Uterus (tissue), 4 donors: ENCODE data around the gene WNT6. TPM values are rescaled to one million over a fixed set of nuclear protein-coding genes. Genes with fewer than 3 reads are reported as not detected.

Source experiments
- DNase-seq, 2 donors: peaks; one replicate each; pipeline ENCODE4 v3.0.0-alpha.2; 2019 to 2020
- H3K27ac ChIP-seq, 2 donors: fragments of 200-600 bp; sonication (generic); 1 replicate in 1 of 2; 2 replicates in 1 of 2; pipeline ENCODE4 v1.5.1; 2016 to 2018
- H3K27me3 ChIP-seq, 2 donors: fragments of 200-600 bp; sonication (generic); one replicate each; pipeline ENCODE4 v1.5.1; 2018 to 2019; ENCODE audit warnings: control low read depth in 1 of 2
- H3K36me3 ChIP-seq, 2 donors: fragments of 200-600 bp; sonication (generic); one replicate each; pipeline ENCODE4 v1.5.1; 2019; ENCODE audit warnings: control low read depth in 1 of 2
- H3K4me1 ChIP-seq, 2 donors: fragments of 200-600 bp; sonication (generic); one replicate each; pipeline ENCODE4 v1.5.1; 2018 to 2019; ENCODE audit warnings: control low read depth in 1 of 2
- H3K4me3 ChIP-seq, 2 donors: fragments of 200-600 bp; sonication (generic); 1 replicate in 1 of 2; 2 replicates in 1 of 2; pipeline ENCODE4 v1.5.1; 2018 to 2019; ENCODE audit warnings: mild to moderate bottlenecking in 1 of 2
- H3K9me3 ChIP-seq, 2 donors: fragments of 200-600 bp; sonication (generic); one replicate each; pipeline ENCODE4 v1.5.1; 2019; ENCODE audit warnings: control low read depth in 1 of 2
- POLR2A ChIP-seq, 2 donors: fragments of 450-650 bp; IDR thresholded peaks; one replicate each; pipeline ENCODE4 v1.6.1; 2016; ENCODE audit warnings: antibody characterized with exemption in 2 of 2, mild to moderate bottlenecking in 1 of 2, moderate library complexity in 1 of 2
- intact Hi-C: fragments of 100-400 bp; cut with DNase I; formaldehyde crosslinking; loops from one replicate; pipeline ENCODE4 v1.15.1; 2023; ENCODE audit warnings: low total_unique reads
- total RNA-seq, 4 donors: library from RNA; depleted of rRNA in 3 of 4; stranded (reverse); fragments of >200 nt in 3 of 4; gene quantifications; one replicate each; pipeline versions ENCODE4 v1.1.0 to v1.2.4, GENCODE V29; 2014 to 2023
- TF ChIP-seq, protein P1 (sequence below), 4 experiments: fragments of 200-600 bp in 2 of 4; fragments of 450-650 bp in 2 of 4; sonication (generic) in 2 of 4; IDR thresholded peaks; one replicate each; pipeline ENCODE4 v1.5.1; 2016 to 2019; ENCODE audit warnings: antibody characterized with exemption in 4 of 4, mild to moderate bottlenecking in 2 of 4, moderate library complexity in 1 of 4
- donor health status: DM: yes; HTN: yes; CAD: no.

WNT6 gene
- total RNA-seq, 4 donors from 2014 or later = 1.0 to 2.1 (median 1.9) TPM; not detected in 1

DNA sequence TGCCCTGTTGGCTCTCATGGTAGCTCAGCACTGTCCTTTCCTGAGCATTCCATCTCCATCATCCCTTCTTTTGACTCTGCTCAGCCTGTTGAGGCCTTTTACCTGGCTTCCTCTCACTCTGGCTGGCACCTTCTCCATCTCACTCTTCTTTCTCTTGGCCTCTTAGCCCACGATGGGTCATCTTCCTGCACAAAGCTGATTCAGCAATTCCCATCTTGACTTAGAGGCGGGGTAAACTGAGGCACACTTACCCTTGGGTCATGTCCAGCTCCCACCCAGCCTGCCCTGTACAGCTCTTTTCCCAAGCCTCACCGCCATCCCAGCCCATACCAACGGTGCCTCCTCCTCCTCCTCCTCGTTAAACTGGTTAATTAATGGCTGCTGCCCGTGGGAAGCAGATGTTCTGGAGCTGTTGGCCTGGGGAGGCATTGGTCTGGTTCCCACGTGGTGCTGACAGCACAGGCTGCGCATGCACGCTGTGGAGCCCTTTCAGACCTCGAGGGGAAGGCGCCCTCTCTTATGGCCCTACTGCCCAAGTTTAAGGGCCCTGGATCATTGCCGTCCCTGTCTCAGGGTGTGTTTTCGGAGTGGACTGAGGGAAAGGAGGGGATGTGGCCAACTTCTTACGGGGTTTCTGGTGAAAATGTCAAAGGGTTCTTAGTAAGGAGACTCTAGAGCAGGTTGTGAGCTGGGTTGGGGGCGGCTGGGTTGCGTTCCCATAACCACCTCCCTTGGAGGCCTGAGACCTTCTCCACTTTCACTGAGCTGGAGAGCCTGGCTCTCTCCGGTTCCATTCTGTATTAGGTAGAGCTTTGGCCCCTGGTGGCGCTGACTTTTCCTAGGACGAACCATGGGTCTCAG, 31.9 kb downstream of the WNT6 start:
- Histone ChIP-seq H3K36me3 (no peaks in the 10 kb centered on the region), H3K4me1 (peaks cover 0 to 7% of the 10 kb centered on the region in 2 donors), H3K27me3 (peaks cover 0 to 7% of the 10 kb centered on the region in 2 donors), H3K4me3 (no peak overlapping the region), H3K27ac (no peak overlapping the region), H3K9me3 (no peaks in the 10 kb centered on the region)
- no peak for DNase-seq
- TF ChIP-seq POLR2A (IDR thresholded peaks at IDR 0.05) = no peak
- intact Hi-C loops = no loop called here

GRCh38 chr2:218892693-218893348, 33.2 kb downstream of the WNT6 start:
- peak overlapping the region in 1 of 2 donors; percentile 14 for H3K4me3 ChIP-seq
- H3K27me3 ChIP-seq = peaks cover 3 to 20% of the 10 kb centered on the region in 2 donors
- peaks cover 0 to 20% of the 10 kb centered on the region in 2 donors for H3K4me1 ChIP-seq
- peak in 1 of 2 donors; percentile 44 for DNase-seq
- H3K9me3 ChIP-seq = no peaks in the 10 kb centered on the region
- no peak overlapping the region for H3K27ac ChIP-seq
- intact Hi-C loops = no loop called here
- TF ChIP-seq POLR2A (IDR thresholded peaks at IDR 0.05) = no peak
- TF ChIP-seq, protein P1, sequence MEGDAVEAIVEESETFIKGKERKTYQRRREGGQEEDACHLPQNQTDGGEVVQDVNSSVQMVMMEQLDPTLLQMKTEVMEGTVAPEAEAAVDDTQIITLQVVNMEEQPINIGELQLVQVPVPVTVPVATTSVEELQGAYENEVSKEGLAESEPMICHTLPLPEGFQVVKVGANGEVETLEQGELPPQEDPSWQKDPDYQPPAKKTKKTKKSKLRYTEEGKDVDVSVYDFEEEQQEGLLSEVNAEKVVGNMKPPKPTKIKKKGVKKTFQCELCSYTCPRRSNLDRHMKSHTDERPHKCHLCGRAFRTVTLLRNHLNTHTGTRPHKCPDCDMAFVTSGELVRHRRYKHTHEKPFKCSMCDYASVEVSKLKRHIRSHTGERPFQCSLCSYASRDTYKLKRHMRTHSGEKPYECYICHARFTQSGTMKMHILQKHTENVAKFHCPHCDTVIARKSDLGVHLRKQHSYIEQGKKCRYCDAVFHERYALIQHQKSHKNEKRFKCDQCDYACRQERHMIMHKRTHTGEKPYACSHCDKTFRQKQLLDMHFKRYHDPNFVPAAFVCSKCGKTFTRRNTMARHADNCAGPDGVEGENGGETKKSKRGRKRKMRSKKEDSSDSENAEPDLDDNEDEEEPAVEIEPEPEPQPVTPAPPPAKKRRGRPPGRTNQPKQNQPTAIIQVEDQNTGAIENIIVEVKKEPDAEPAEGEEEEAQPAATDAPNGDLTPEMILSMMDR (IDR thresholded peaks at IDR 0.05) = peak in 1 of 4 experiments; percentile 11
- no peaks in the 10 kb centered on the region for H3K36me3 ChIP-seq

GRCh38 chr2:218893349-218894150, 33.9 kb downstream of the WNT6 start:
- TF ChIP-seq POLR2A (IDR thresholded peaks at IDR 0.05) = no peak
- TF ChIP-seq, protein P1 (IDR thresholded peaks at IDR 0.05) = no peak
- H3K27me3 ChIP-seq = peaks cover 8 to 28% of the 10 kb centered on the region in 2 donors
- H3K9me3 ChIP-seq = no peaks in the 10 kb centered on the region
- H3K4me3 ChIP-seq = no peak overlapping the region
- H3K27ac ChIP-seq = no peak overlapping the region
- intact Hi-C loops = no loop called here
- H3K4me1 ChIP-seq = peaks cover 0 to 26% of the 10 kb centered on the region in 2 donors
- no peak for DNase-seq
- H3K36me3 ChIP-seq = no peaks in the 10 kb centered on the region

DNA sequence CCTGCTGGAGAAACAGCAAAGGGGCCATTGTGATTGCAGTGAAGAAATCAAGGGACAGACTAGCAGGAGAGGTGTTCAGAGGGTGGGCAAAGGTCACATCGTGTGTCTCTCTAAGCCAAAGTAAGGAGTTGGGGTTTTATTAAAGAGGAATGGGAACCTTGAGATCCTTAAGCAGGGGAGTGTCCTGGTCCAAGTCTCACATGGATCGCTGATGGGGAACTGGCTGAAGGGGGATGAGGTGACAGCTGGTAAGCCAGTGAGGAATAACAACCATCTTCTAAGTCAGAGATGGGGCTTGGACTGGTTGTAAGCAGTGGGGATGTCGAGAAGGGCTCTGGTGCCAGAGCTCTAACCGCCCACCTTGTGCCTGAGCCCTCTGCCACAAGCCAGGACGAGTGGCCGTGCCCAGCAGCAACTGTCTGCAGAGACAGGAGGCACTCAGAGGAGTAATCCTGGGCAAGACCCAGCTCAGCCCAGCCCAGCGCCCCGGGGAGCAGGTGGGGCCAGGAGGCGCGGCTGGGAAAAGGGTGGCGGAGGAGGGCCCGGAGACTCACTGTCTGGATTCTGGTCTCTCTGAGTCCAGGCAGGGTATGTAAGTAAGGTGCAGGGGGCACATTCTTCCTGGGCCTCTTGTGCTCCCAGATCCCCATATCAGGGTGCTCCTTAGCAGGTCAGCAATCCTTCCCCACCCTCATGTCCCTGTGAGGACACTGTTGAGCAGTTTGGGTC, 34.7 kb downstream of the WNT6 start:
- TF ChIP-seq, protein P1 (IDR thresholded peaks at IDR 0.05) = no peak
- TF ChIP-seq POLR2A (IDR thresholded peaks at IDR 0.05) = no peak
- Histone ChIP-seq H3K9me3 (no peaks in the 10 kb centered on the region), H3K4me1 (peaks cover 0 to 26% of the 10 kb centered on the region in 2 donors), H3K27me3 (peaks cover 8 to 35% of the 10 kb centered on the region in 2 donors), H3K36me3 (no peaks in the 10 kb centered on the region), H3K4me3 (no peak overlapping the region), H3K27ac (no peak overlapping the region)
- no peak for DNase-seq
- intact Hi-C loops = no loop called here

DNA sequence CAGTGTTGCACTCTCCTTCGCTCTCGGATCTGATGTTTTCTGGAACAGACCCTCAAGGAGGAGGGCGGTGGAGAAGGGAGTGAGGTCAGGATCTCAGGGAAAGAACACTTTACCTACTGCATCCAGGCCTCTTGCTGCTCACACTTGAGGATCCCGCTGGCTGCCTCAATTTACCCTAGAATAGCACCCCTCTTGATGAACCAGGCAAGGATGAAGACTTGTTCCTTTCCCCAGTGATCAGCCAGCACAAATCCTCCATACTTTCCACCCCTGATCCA, 35.2 kb downstream of the WNT6 start:
- Histone ChIP-seq H3K4me3 (no peak overlapping the region), H3K4me1 (peaks cover 0 to 26% of the 10 kb centered on the region in 2 donors), H3K27ac (no peak overlapping the region), H3K27me3 (peaks cover 8 to 40% of the 10 kb centered on the region in 2 donors), H3K36me3 (no peaks in the 10 kb centered on the region), H3K9me3 (no peaks in the 10 kb centered on the region)
- no peak for DNase-seq
- intact Hi-C loops = no loop called here
- TF ChIP-seq, protein P1 (IDR thresholded peaks at IDR 0.05) = no peak
- TF ChIP-seq POLR2A (IDR thresholded peaks at IDR 0.05) = no peak
